Esophagus muscularis mucosa (tissue), 4 donors: ENCODE results near the gene C2orf81. TPM values are rescaled to one million over a fixed set of nuclear protein-coding genes. Genes with fewer than 3 reads are reported as not detected.
"Not testable (repeated sequence)": the region's sequence is repeated elsewhere in the genome, so short reads cannot be mapped to it uniquely, and the experiment has no call there.

ENCODE experiments used
- DNase-seq: peaks from one replicate; pipeline ENCODE4 v3.0.0-alpha.2; 2017; ENCODE audit errors: extremely low spot score
- H3K27ac ChIP-seq, 4 donors: fragments of 200-600 bp; sonication (generic); replicated peaks in 1 of 4; 1 replicate in 3 of 4; 2 replicates in 1 of 4; pipeline ENCODE4 v1.5.1; 2016 to 2019; ENCODE audit warnings: mild to moderate bottlenecking in 1 of 4
- H3K27me3 ChIP-seq, 4 donors: fragments of 200-600 bp; sonication (generic); one replicate each; pipeline versions ENCODE4 v1.5.1 to v1.6.0; 2016 to 2019
- H3K36me3 ChIP-seq, 4 donors: fragments of 200-600 bp; sonication (generic); one replicate each; pipeline ENCODE4 v1.5.1; 2016 to 2019
- H3K4me1 ChIP-seq, 4 donors: fragments of 200-600 bp; sonication (generic); one replicate each; pipeline ENCODE4 v1.5.1; 2016 to 2019
- H3K4me3 ChIP-seq, 4 donors: fragments of 200-600 bp; sonication (generic); 1 replicate in 2 of 4; 2 replicates in 2 of 4; pipeline ENCODE4 v1.5.1; 2016 to 2019; ENCODE audit warnings: mild to moderate bottlenecking in 4 of 4, moderate library complexity in 1 of 4
- H3K9me3 ChIP-seq, 4 donors: fragments of 200-600 bp; sonication (generic); 1 replicate in 3 of 4; 2 replicates in 1 of 4; pipeline ENCODE4 v1.5.1; 2016 to 2019
- EP300 ChIP-seq: sonication (generic); formaldehyde crosslinking; IDR thresholded peaks from one replicate; pipeline ENCODE4 v1.6.1; 2017; ENCODE audit warnings: antibody characterized with exemption
- POLR2A ChIP-seq: fragments of 450-650 bp; IDR thresholded peaks from one replicate; pipeline ENCODE4 v1.6.1; 2017; ENCODE audit warnings: antibody characterized with exemption, moderate library complexity, mild to moderate bottlenecking, low read depth
- POLR2AphosphoS5 ChIP-seq, 2 donors: sonication (generic); formaldehyde crosslinking; IDR thresholded peaks; one replicate each; pipeline ENCODE4 v1.6.1; 2017; ENCODE audit warnings: antibody characterized with exemption in 2 of 2
- WGBS: methylation state at CpG from one replicate; pipeline ENCODE4 v1.1.5; 2018; 5-methylcytosine and 5-hydroxymethylcytosine counted together
- intact Hi-C: fragments of 100-400 bp; cut with DNase I; formaldehyde crosslinking; loops from one replicate; pipeline ENCODE4 v1.15.1; 2023
- total RNA-seq, 4 donors: library from RNA; depleted of rRNA; stranded (reverse); fragments of >200 nt; gene quantifications; one replicate each; pipeline versions ENCODE4 v1.1.0 to v1.2.1, GENCODE V29; 2016
- TF ChIP-seq, protein P1 (sequence below), 3 experiments: fragments of 200-600 bp in 2 of 3; fragments of 450-650 bp in 1 of 3; sonication (generic) in 2 of 3; IDR thresholded peaks; one replicate each; pipeline ENCODE4 v1.5.1; 2017 to 2019; ENCODE audit warnings: antibody characterized with exemption in 3 of 3, mild to moderate bottlenecking in 2 of 3, moderate library complexity in 1 of 3

The C2orf81 gene
- total RNA-seq, 4 donors from 2014 or later = 0.66 to 4.6 (median 3.2) TPM

DNA sequence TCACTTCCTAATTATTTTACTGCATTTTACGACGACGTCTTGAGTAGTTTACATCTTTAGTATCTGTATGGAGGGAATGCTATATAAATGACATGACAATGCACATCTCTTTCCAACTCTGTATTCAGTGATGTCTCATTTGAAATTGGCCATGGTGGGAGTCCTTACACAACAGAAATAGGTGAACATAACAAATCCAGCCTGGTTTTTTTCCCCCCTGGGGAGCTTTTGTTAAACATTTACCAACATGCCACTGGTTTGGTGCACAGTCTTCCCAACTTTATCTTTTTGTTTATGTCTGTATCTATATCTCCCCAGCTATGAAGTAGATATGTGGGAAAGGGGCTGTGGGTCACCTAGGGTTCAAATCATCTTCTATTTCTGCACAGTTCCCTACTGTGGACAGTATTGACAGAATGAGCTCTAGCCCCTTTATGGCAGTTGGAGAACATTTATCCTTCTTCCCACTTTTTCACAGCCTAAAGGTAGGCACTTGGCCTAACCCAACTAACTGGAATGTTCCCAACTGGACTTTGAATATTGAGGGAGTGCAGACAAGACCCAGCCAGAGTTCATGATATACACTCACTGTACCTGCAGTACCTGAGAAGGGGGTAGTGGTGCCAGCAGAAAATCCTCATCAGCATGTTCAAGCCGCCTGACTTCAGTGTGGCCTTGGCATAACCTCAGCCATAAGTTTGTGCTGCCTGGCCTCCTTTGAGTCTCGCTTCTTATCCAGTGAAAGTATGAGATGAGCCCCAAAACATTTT is 26.0 kb upstream of the C2orf81 start:
- WGBS = 84% methylated on average over 5 of the region's 5 CpGs
- intact Hi-C loops = no loop called here

DNA sequence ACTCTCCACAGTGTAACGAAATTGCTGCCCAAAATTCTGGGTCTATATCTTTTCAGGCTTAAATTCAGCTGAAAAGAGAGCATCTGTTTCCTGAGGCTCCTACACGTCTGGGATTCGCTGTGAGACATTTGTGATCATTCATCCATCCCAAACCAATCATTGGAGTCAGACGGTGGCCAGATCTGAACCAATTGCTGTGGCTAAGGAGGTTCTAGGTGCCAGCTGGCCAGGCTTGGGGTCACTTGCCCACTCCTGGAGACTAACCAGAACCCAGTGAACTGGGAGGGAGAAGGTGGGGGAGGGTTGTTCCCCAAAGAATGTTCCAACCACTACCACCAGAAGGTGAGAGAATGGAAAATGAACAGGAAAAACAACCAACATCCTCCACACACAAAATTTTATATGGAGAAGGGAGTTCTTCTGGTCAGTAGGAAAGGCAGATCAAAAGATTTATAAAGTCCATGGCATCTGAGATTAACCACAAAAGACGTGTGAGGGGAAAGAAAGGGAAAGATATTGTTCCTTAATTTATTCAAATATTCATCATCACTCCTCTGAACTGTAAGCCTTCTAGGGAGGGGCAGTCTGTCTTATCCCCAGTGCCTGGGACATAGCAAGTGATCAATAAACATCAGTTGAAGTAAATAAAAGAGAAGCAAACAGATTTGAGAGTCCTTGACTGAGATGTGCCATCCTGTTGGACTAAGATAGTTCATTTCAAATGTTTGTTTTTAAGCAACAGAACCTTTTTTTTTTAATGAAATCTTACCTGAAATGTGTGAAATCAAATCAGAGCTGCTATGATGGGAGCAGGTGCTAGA is 23.3 kb upstream of the C2orf81 start:
- TF ChIP-seq, protein P1, sequence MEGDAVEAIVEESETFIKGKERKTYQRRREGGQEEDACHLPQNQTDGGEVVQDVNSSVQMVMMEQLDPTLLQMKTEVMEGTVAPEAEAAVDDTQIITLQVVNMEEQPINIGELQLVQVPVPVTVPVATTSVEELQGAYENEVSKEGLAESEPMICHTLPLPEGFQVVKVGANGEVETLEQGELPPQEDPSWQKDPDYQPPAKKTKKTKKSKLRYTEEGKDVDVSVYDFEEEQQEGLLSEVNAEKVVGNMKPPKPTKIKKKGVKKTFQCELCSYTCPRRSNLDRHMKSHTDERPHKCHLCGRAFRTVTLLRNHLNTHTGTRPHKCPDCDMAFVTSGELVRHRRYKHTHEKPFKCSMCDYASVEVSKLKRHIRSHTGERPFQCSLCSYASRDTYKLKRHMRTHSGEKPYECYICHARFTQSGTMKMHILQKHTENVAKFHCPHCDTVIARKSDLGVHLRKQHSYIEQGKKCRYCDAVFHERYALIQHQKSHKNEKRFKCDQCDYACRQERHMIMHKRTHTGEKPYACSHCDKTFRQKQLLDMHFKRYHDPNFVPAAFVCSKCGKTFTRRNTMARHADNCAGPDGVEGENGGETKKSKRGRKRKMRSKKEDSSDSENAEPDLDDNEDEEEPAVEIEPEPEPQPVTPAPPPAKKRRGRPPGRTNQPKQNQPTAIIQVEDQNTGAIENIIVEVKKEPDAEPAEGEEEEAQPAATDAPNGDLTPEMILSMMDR (IDR thresholded peaks at IDR 0.05) = no peak
- TF ChIP-seq POLR2AphosphoS5 (IDR thresholded peaks at IDR 0.05) (no peak), POLR2A (no peak), EP300 (no peak)
- 22% methylated on average over 5 of the region's 5 CpGs for WGBS
- Histone ChIP-seq H3K27ac (no peak overlapping the region), H3K4me3 (no peak overlapping the region), H3K4me1 (peaks cover 17 to 27% (median 22%) of the 10 kb centered on the region in 4 donors), H3K27me3 (peaks cover 0 to 30% (median 7%) of the 10 kb centered on the region in 4 donors), H3K9me3 (no peaks in the 10 kb centered on the region), H3K36me3 (no peaks in the 10 kb centered on the region)
- no peak for DNase-seq
- intact Hi-C loops = no loop called here

More for the DNA sequence above, 26.0 kb upstream of the C2orf81 start:
- Histone ChIP-seq H3K36me3 (no peaks in the 10 kb centered on the region), H3K4me1 (peaks cover 0 to under 1% (median under 1%) of the 10 kb centered on the region in 4 donors), H3K9me3 (no peaks in the 10 kb centered on the region), H3K27ac (no peak overlapping the region), H3K27me3 (peaks cover 0 to 15% (median under 1%) of the 10 kb centered on the region in 4 donors), H3K4me3 (no peak overlapping the region)
- no peak for TF ChIP-seq POLR2A
- DNase-seq = no peak

GRCh38 chr2:74442483-74443297 is 21.3 kb upstream of the C2orf81 start:
- H3K36me3 ChIP-seq, H3K9me3 ChIP-seq, DNase-seq, intact Hi-C loops: not testable (repeated sequence)
- Histone ChIP-seq H3K27me3 (peaks cover 0 to 27% (median 7%) of the 10 kb centered on the region in 4 donors), H3K27ac (peak overlapping the region in 2 of 4 donors; percentile 82 to 83), H3K4me1 (peaks cover 30 to 47% (median 40%) of the 10 kb centered on the region in 4 donors), H3K4me3 (peak overlapping the region in 3 of 4 donors; percentile 59 to 66 (median 63))
- 93% methylated on average over 16 of the region's 16 CpGs for WGBS

- H3K27me3 ChIP-seq = peaks cover 0 to 27% (median 7%) of the 10 kb centered on the region in 4 donors
- intact Hi-C loops = no loop called here
- H3K36me3 ChIP-seq = no peaks in the 10 kb centered on the region
- peaks cover 30 to 51% (median 48%) of the 10 kb centered on the region in 4 donors for H3K4me1 ChIP-seq
- peak within 1 kb of the TSS; percentile 80 to 86 (median 82) for H3K27ac ChIP-seq
- H3K4me3 ChIP-seq = peak within 1 kb of the TSS; percentile 59 to 66 (median 63)
- TF ChIP-seq POLR2AphosphoS5 (IDR thresholded peaks at IDR 0.05) = peak in 1 of 2 donors; percentile 15
- no peak for TF ChIP-seq EP300
- DNase-seq = no peak
- 16% methylated on average over 56 of the region's 75 CpGs for WGBS
- H3K9me3 ChIP-seq = no peaks in the 10 kb centered on the region
Observed at GRCh38 chr2:74441690-74442482, 20.5 kb upstream of the C2orf81 start, which contains the start of gene RTKN. TSS of gene RTKN (minus strand) at chr2:74441937. CDS start at chr2:74441816, 121 bp downstream.

DNA sequence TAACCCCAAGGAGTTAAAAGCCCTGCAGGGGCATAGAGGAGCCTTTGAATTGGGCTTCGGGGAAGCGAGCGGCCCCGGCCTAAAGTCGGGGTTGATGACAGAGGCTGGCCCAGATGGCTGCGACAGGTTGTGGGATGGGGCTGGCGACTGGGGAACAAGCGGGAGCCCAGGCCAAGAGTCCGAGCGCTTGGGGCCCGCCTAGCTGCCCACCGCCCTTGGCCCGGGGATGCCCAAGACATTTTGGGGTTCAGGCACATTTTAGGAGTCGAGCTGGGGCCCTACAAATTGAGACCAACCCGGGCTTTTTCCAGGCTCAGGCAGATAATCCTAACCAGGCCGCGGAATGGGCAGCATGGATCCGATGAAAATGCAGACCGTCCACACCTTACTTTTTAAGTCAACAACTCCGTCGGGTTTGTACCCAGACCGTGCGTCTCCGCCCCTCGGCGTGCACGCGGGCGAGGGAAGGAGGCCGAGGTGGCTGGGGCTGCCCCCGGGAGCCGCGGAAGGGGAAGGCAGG is 19.8 kb upstream of the C2orf81 start:
- Histone ChIP-seq H3K4me3 (peak overlapping the region; percentile 59 to 66 (median 63)), H3K27me3 (peaks cover 0 to 27% (median 7%) of the 10 kb centered on the region in 4 donors), H3K36me3 (peaks cover 0 to under 1% (median 0%) of the 10 kb centered on the region in 4 donors), H3K9me3 (no peaks in the 10 kb centered on the region), H3K4me1 (peaks cover 30 to 58% (median 54%) of the 10 kb centered on the region in 4 donors), H3K27ac (peak overlapping the region; percentile 80 to 86 (median 82))
- intact Hi-C loops = no loop called here
- TF ChIP-seq, protein P1 (IDR thresholded peaks at IDR 0.05) = no peak
- TF ChIP-seq POLR2A = no peak
- no peak for TF ChIP-seq EP300
- no peak for TF ChIP-seq POLR2AphosphoS5 (IDR thresholded peaks at IDR 0.05)
- 41% methylated on average over 33 of the region's 33 CpGs for WGBS
- DNase-seq = no peak
